ENCODE measurements around the gene MDM4. TPM values are rescaled to one million over a fixed set of nuclear protein-coding genes. Genes with fewer than 3 reads are reported as not detected.
"Not testable (repeated sequence)": the region's sequence is repeated elsewhere in the genome, so short reads cannot be mapped to it uniquely, and the experiment has no call there.

Gene MDM4
- total RNA-seq, 1 donor = 169 TPM

DNA sequence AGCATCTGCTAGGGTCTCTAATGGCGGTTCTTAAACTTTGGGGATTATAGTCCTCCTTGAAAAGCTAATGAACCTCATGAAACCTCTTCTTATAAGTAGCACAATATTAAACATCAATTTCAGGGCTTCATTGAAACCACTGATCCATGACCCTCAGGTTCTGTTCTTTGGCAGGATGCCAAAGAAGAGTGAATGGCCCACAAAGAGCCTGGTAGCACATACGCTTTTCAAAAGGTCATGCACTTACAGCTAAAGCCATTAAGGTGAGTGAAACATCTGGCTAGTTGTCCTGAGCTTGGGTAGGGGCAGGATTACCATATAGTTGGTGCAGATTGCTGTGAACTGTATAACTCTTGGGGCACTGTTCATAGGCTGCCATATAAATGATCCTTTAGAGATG lies 42.3 kb downstream of the MDM4 start:
- no peak overlapping the region for H3K4me3 ChIP-seq (ENCODE audit: low read length)
- no peaks in the 10 kb centered on the region for H3K9me3 ChIP-seq (ENCODE audit: low read depth, low read length)
- H3K27me3 ChIP-seq (ENCODE audit: insufficient read depth, low read length) = no peaks in the 10 kb centered on the region
- H3K4me1 ChIP-seq (ENCODE audit: insufficient read depth, low read length) = peaks cover 2% of the 10 kb centered on the region

GRCh38 chr1:204560002-204560401 lies 43.8 kb downstream of the MDM4 start:
- not testable (repeated sequence) for H3K27me3 ChIP-seq (ENCODE audit: insufficient read depth, low read length); H3K4me3 ChIP-seq (ENCODE audit: low read length)

DNA sequence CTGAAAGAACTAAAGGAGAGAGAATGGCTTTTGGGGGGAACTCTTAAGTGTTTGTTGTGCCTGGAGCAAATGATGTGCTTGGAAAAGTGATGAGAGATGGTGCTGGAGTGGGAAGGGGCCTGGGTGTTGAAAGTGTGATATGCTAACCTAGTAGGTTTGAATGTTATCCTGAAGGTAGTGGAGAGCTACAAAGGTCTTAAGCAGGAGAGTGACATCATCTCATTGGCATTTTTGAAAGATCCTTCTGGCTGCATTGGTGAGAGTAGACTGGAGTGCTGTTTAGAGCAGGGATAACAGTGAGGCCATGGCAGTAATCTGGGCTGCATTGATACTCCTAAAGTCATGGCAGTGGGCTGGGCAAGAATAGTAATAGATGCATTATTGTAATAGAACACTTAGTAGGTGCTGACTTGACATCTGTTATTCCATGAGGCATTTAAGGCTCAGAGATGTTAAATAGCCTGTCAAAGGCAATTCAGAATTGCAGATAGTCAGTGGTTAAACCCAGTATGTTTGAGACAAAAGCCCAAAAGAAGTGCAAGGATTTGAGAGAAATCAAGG lies 44.5 kb downstream of the MDM4 start:
- peaks cover 18% of the 10 kb centered on the region for H3K4me1 ChIP-seq (ENCODE audit: insufficient read depth, low read length)
- H3K4me3 ChIP-seq (ENCODE audit: low read length) = no peak overlapping the region

More at GRCh38 chr1:204560002-204560401, 43.8 kb downstream of the MDM4 start:
- H3K9me3 ChIP-seq (ENCODE audit: low read depth, low read length) = not testable (repeated sequence)
- H3K4me1 ChIP-seq (ENCODE audit: insufficient read depth, low read length) = peaks cover 13% of the 10 kb centered on the region

GRCh38 chr1:204562075-204562990 lies 46.1 kb downstream of the MDM4 start:
- Histone ChIP-seq H3K27me3 (ENCODE audit: insufficient read depth, low read length) (no peaks in the 10 kb centered on the region), H3K4me1 (ENCODE audit: insufficient read depth, low read length) (peaks cover 20% of the 10 kb centered on the region), H3K4me3 (ENCODE audit: low read length) (no peak overlapping the region), H3K9me3 (ENCODE audit: low read depth, low read length) (no peaks in the 10 kb centered on the region)

More for the DNA sequence above, 44.5 kb downstream of the MDM4 start:
- Histone ChIP-seq H3K9me3 (ENCODE audit: low read depth, low read length) (no peaks in the 10 kb centered on the region), H3K27me3 (ENCODE audit: insufficient read depth, low read length) (no peaks in the 10 kb centered on the region)

DNA sequence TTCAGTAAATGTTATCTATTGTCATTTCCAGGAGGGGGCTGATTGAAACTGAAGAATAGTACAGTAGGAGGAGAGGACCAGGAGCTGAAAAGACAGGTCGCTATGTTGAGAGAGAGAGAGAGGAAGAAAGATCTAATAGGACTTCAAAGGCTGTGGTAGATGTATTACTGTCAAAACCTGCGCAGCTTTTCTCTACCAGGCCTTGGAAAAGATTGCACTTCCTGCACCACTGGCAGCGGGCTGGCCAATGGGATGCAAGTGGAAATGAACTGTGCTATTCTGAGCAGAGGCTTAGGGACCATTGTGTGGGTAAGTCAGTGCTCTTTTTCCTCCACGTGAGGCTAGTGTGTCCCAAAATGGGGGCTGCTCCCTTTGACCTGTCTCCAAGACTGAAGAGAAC lies 47.1 kb downstream of the MDM4 start:
- Histone ChIP-seq H3K9me3 (ENCODE audit: low read depth, low read length) (no peaks in the 10 kb centered on the region), H3K4me1 (ENCODE audit: insufficient read depth, low read length) (peaks cover 20% of the 10 kb centered on the region), H3K27me3 (ENCODE audit: insufficient read depth, low read length) (no peaks in the 10 kb centered on the region), H3K4me3 (ENCODE audit: low read length) (no peak overlapping the region)

DNA sequence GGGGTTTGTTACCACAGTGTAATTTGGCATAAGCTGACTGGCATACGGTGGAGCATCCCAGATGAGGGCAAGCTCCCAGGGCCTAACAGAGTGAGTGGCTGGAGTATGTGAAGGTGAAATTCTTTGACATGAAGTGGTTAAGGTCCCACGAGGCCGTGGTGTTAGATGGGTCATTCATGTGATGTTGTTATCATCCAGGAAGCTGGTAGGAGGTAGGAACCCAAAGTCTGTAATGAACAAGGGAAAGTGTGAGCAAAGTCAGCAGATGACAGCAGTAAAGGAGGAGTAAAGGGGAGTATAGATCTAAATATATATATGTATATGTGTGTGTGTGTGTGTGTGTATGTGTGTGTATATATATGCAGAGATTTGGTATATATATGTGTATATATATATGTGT lies 47.6 kb downstream of the MDM4 start:
- peaks cover 20% of the 10 kb centered on the region for H3K4me1 ChIP-seq (ENCODE audit: insufficient read depth, low read length)
- no peaks in the 10 kb centered on the region for H3K9me3 ChIP-seq (ENCODE audit: low read depth, low read length)
- no peaks in the 10 kb centered on the region for H3K27me3 ChIP-seq (ENCODE audit: insufficient read depth, low read length)
- H3K4me3 ChIP-seq (ENCODE audit: low read length) = no peak overlapping the region

- Histone ChIP-seq H3K27me3 (ENCODE audit: insufficient read depth, low read length) (no peaks in the 10 kb centered on the region), H3K4me3 (ENCODE audit: low read length) (no peak overlapping the region), H3K9me3 (ENCODE audit: low read depth, low read length) (no peaks in the 10 kb centered on the region), H3K4me1 (ENCODE audit: insufficient read depth, low read length) (peaks cover 20% of the 10 kb centered on the region)
These were observed 48.6 kb downstream of the MDM4 start for GRCh38 chr1:204564835-204565234.

GRCh38 chr1:204565617-204566582 lies 49.7 kb downstream of the MDM4 start:
- Histone ChIP-seq H3K4me1 (ENCODE audit: insufficient read depth, low read length) (peaks cover 20% of the 10 kb centered on the region), H3K4me3 (ENCODE audit: low read length) (no peak overlapping the region), H3K9me3 (ENCODE audit: low read depth, low read length) (no peaks in the 10 kb centered on the region), H3K27me3 (ENCODE audit: insufficient read depth, low read length) (no peaks in the 10 kb centered on the region)

GRCh38 chr1:204566583-204566955 lies 50.4 kb downstream of the MDM4 start:
- H3K4me3 ChIP-seq (ENCODE audit: low read length) = no peak overlapping the region
- no peaks in the 10 kb centered on the region for H3K27me3 ChIP-seq (ENCODE audit: insufficient read depth, low read length)
- H3K9me3 ChIP-seq (ENCODE audit: low read depth, low read length) = no peaks in the 10 kb centered on the region
- H3K4me1 ChIP-seq (ENCODE audit: insufficient read depth, low read length) = peaks cover 20% of the 10 kb centered on the region

DNA sequence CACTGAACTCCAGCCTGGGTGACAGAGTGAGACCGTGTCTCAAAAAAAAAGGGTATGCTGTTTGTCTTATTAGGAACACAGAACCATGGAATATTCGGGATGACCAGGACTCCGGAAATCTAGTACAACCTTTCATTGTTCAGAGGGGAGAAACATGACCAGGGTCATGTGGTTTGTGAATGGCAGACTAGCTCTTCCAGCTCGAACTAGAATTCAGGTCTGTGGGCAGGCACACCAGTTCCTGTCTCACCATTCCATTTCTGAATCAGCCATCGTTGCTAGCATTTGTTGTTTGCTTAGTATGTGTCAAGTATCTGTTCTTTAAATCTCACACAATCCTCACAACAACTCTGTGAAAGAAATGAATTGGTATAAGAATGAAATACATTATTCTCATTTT lies 50.9 kb downstream of the MDM4 start:
- H3K27me3 ChIP-seq (ENCODE audit: insufficient read depth, low read length) = no peaks in the 10 kb centered on the region
- H3K9me3 ChIP-seq (ENCODE audit: low read depth, low read length) = no peaks in the 10 kb centered on the region
- H3K4me1 ChIP-seq (ENCODE audit: insufficient read depth, low read length) = peaks cover 20% of the 10 kb centered on the region
- H3K4me3 ChIP-seq (ENCODE audit: low read length) = no peak overlapping the region

DNA sequence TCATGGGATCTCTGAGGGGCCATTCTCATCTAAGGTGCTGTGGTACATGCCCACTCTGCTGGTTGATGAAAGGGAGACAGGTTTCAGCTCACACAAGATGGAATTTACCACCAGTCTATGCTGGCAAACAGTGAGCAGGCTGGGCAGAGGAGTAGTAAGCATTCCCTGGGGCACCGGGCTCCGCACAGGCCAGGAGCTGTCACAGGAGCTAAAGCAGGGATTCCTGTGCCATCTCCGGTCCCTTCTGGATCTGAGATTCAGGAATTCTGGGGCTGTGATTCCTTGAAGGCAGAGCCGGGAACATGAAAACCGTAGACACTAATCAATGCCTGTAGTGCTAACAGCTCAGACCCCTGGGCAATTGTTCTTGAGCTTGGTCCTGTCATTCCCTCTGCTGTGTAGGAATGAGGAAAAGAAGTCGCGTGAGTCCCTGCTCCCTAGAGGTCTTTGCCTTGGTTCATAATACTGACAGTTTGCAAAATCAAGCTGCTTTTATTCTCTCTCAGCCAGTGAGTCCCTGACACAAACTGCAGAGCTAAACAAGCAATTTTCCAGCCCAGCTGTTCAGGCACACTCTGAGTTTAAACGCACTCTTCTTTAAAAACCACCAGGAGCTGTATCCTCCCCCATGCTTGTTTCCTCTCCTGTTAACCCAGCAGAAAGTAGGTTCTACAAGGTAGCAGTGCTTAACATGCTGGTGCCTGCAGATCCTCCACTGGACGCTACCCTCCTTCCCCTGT lies 52.5 kb downstream of the MDM4 start:
- no peak overlapping the region for H3K4me3 ChIP-seq (ENCODE audit: low read length)
- H3K9me3 ChIP-seq (ENCODE audit: low read depth, low read length) = no peaks in the 10 kb centered on the region
- no peaks in the 10 kb centered on the region for H3K27me3 ChIP-seq (ENCODE audit: insufficient read depth, low read length)
- peaks cover 15% of the 10 kb centered on the region for H3K4me1 ChIP-seq (ENCODE audit: insufficient read depth, low read length)

DNA sequence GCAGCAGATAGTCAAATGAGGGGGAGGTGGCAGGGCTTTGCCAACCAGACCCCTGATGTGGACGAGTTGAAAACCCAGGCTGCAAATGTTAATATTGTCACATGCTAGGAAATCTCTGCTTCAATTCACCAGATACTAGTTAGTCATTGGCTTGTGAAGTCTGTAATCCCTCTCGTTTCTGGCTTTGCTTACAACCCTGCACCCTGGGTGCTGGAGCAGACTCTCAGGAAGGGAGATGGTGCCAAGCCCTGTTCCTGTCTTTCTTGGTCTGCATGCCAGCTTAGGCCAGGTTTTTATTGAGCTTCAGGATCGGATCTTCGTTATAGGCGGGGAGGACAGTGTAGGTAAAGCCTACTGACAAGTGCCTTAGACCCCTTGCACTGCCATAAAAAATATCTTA lies 53.3 kb downstream of the MDM4 start:
- Histone ChIP-seq H3K4me3 (ENCODE audit: low read length) (no peak overlapping the region), H3K4me1 (ENCODE audit: insufficient read depth, low read length) (peaks cover 12% of the 10 kb centered on the region), H3K9me3 (ENCODE audit: low read depth, low read length) (no peaks in the 10 kb centered on the region), H3K27me3 (ENCODE audit: insufficient read depth, low read length) (no peaks in the 10 kb centered on the region)

DNA sequence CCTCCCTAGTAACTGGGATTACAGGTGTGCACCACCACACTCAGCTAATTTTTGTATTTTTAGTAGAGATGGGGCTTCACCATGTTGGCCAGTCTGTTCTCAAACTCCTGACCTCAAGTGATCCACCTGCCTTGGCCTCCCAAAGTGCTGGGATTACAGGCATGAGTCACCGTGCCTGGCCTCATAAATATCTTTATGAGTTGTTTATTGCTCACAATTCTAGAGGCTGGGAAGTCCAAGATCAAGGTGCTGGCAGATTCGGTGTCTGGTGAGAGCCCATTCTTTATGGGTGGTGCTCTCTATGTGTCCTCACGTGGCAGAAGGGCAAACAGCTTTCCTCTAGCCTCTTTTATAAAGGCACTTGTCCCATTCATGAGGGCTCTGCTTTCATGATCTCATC lies 53.8 kb downstream of the MDM4 start:
- H3K27me3 ChIP-seq (ENCODE audit: insufficient read depth, low read length); H3K4me3 ChIP-seq (ENCODE audit: low read length); H3K9me3 ChIP-seq (ENCODE audit: low read depth, low read length); H3K4me1 ChIP-seq (ENCODE audit: insufficient read depth, low read length): not testable (repeated sequence)

DNA sequence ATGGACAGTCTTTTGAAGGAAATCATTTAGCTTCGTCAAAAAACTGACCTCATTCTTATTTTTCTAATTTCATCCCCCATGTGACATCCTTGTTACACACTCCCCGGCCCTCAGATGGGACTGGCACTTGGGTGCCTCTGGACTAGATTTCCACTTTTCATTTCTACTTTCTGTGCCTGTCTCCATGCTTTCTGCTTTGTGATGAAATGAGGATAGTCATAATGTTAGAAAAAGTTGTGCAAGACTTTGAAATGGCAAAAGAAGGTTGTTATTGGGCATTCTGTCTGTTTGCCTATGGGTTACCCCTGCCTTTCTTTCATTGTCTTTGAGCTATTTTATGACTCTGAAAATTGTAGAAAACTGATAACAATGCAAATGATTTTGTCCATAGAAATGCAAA lies 54.9 kb downstream of the MDM4 start:
- H3K27me3 ChIP-seq (ENCODE audit: insufficient read depth, low read length) = no peaks in the 10 kb centered on the region
- no peak overlapping the region for H3K4me3 ChIP-seq (ENCODE audit: low read length)
- no peaks in the 10 kb centered on the region for H3K4me1 ChIP-seq (ENCODE audit: insufficient read depth, low read length)
- no peaks in the 10 kb centered on the region for H3K9me3 ChIP-seq (ENCODE audit: low read depth, low read length)

All from mononuclear cell (primary cell).